ENCODE data around the gene PAH.
"Not testable (repeated sequence)": the region's sequence is repeated elsewhere in the genome, so short reads cannot be mapped to it uniquely, and the experiment has no call there.

The PAH gene

GRCh38 chr12:102888511-102888910, 28.5 kb downstream of the PAH start:
- DNase-seq: no peak

- no peak for DNase-seq
Observed at GRCh38 chr12:102885043-102885932, 31.8 kb downstream of the PAH start.

GRCh38 chr12:102883204-102883799, 33.7 kb downstream of the PAH start:
- DNase-seq: peak; percentile 20

GRCh38 chr12:102880783-102881182, 36.3 kb downstream of the PAH start:
- DNase-seq: no peak

GRCh38 chr12:102879144-102879763, 37.8 kb downstream of the PAH start:
- no peak for DNase-seq

- DNase-seq: no peak
Observed at GRCh38 chr12:102876883-102877282, 40.2 kb downstream of the PAH start.

- DNase-seq: no peak
Observed at GRCh38 chr12:102874819-102875218, 42.2 kb downstream of the PAH start.

GRCh38 chr12:102873077-102873476, 44.0 kb downstream of the PAH start:
- no peak for DNase-seq

GRCh38 chr12:102871014-102871413, 46.0 kb downstream of the PAH start:
- DNase-seq: no peak

GRCh38 chr12:102869571-102869970, 47.5 kb downstream of the PAH start:
- DNase-seq: no peak

GRCh38 chr12:102865821-102866615, 51.0 kb downstream of the PAH start:
- DNase-seq: no peak

GRCh38 chr12:102862486-102862885, 54.6 kb downstream of the PAH start:
- DNase-seq: no peak

- no peak for DNase-seq
Observed at GRCh38 chr12:102851246-102851645, 65.8 kb downstream of the PAH start.

- no peak for DNase-seq
Observed at GRCh38 chr12:102849722-102850447, 67.2 kb downstream of the PAH start.

GRCh38 chr12:102848832-102849231, 68.2 kb downstream of the PAH start:
- DNase-seq: no peak

GRCh38 chr12:102847131-102847530, 69.9 kb downstream of the PAH start:
- DNase-seq: no peak

GRCh38 chr12:102833687-102834441, 83.2 kb downstream of the PAH start:
- no peak for DNase-seq

GRCh38 chr12:102832826-102833225, 84.2 kb downstream of the PAH start:
- not testable (repeated sequence) for DNase-seq

- no peak for DNase-seq
Observed at GRCh38 chr12:102824218-102824835, 92.7 kb downstream of the PAH start.

GRCh38 chr12:102821149-102821548, 95.9 kb downstream of the PAH start:
- DNase-seq: no peak

GRCh38 chr12:102816816-102817434, 100.1 kb downstream of the PAH start:
- DNase-seq: no peak

Data from CD4-positive, alpha-beta T cell treated with Interleukin-15 for 1 hour (primary cell).